Stimulated activated CD4-positive, alpha-beta T cell treated with anti-CD3 and anti-CD28 coated beads, TNF-alpha, amount 100 ng/mL, for 48 hours (primary cell): ENCODE data around the gene ZBED1.
"Not testable (repeated sequence)": the region's sequence is repeated elsewhere in the genome, so short reads cannot be mapped to it uniquely, and the experiment has no call there.

Experiments used
- DNase-seq, 3 donors: peaks; one replicate each; pipeline ENCODE4 v3.0.0-alpha.2; 2020; ENCODE audit warnings: low read depth in 3 of 3

The ZBED1 gene

DNA sequence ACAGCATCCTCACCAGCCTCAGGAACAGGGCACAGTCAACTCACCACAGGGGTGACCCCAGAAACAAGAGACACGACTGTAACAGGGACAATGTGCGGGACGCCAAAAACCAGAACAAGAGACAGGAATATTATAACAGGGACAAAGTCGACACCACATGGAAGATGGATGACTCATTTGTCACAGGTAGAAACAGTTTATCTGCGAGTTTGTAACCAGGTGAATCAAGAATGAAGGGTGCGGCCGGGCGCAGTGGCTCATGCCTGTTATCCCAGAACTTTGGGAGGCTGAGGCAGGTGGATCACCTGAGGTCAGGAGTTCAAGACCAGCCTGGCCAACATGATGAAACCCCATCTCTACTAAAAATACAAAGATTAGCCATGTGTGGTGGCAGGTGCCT lies 44.7 kb downstream of the ZBED1 start:
- DNase-seq, result not testable (repeated sequence)

DNA sequence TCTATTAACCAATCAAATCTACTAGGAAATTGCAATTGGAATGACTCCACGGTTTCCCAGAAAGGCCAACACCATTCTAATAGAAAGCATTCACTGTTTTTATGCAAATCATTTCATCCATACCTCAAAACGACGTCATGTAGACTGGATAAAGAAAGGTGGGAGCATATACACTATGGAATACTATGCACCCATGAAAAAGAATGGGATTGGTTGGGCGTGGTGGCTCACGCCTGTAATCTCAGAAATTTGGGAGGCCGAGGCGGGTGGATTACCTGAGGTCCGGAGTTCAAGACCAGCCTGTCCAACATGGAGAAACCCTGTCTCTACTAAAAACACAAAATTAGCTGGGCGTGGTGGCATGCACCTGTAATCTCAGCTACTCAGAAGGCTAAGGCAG lies 46.2 kb downstream of the ZBED1 start:
- not testable (repeated sequence) for DNase-seq

DNA sequence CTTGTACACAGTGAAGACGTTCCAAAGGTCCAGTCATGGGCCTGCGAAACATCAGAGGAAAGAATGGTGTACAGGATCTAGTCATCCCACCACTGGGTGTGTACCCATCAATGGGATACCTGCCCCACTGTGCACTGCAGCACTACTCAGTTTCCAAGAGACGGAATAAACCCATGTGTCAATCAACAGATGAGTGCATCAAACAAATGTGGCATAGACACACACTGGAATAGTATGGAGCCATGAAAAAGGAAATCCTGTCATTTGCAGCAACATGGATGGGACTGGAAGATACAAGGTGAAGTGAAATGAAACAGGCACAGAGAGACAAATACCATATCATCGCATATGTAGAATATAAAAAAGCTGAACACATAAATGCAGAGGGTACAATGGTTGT lies 48.0 kb downstream of the ZBED1 start:
- DNase-seq, result no peak

DNA sequence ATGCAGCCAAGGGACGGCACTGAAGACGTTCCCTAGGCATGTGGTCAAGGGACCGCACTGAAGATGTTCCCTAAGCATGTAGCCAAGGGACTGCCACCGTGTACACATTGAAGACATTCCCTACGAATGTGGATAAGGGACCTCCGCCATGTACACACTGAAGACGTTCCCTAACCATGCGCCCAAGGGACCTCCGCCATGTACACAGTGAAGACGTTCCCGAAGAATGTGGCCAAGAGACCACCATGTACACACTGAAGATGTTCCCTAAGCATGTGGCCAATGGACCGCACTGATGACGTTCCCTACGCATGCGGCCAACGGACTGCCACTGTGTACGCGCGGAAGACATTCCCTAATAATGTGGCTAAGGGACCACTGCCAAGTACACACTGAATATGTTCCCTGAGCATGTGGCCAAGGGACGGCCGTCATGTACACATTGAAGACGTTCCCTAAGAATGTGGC lies 48.4 kb downstream of the ZBED1 start:
- DNase-seq, result no peak

DNA sequence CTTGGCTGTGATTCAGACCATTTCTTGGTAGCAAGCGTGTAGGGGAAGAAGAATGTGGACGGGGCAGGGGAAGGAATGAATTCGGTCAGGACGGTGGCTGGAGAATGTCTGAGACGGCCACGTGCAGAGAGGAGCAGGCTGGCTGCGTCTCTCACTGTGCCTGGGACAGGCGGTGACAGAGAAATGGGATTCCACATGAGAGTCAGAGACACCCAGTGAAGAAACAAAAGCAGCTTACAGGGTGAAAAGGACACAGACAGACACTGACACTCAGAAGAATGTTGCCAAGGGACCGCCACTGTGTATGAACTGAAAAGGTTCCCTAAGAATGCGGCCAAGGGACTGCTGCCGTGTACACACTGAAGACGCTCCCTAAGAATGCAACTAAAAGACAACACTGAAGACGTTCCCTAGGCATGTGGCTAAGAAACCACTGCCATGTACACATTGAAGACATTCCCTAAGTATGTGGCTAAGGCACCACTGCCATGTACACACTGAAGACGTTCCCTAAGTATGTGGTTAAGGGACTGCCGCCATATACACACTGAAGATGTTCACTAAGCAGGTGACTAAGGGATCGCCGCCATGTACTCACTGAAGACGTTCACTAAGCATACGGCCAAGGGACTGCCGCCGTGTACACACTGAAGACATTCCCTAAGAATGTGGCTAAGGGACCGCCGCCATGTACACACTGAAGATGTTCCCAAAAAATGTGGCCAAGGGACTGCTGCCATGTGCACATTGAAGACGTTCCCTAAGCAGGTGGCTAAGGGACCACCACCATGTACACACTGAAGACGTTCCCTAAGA lies 49.1 kb downstream of the ZBED1 start:
- DNase-seq, result no peak

DNA sequence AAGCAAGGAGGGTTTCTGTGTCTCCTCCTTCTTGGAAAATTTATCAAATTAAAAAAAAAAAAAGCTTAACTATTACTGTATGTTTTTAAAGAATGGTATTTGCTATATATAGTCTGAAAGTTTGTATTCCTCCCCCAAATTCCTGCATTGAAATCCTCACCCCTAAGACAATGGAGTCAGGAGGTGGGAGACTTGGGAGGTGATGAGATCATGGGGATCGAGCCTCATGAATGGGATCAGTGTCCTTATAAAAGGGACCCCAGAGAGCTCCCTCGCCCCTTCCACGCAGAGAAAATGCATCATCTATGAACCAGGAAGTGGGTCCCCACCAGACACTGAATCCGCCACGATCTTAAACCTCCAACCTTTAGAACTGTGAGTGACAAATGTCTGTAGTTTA lies 50.1 kb downstream of the ZBED1 start:
- DNase-seq, result no peak

DNA sequence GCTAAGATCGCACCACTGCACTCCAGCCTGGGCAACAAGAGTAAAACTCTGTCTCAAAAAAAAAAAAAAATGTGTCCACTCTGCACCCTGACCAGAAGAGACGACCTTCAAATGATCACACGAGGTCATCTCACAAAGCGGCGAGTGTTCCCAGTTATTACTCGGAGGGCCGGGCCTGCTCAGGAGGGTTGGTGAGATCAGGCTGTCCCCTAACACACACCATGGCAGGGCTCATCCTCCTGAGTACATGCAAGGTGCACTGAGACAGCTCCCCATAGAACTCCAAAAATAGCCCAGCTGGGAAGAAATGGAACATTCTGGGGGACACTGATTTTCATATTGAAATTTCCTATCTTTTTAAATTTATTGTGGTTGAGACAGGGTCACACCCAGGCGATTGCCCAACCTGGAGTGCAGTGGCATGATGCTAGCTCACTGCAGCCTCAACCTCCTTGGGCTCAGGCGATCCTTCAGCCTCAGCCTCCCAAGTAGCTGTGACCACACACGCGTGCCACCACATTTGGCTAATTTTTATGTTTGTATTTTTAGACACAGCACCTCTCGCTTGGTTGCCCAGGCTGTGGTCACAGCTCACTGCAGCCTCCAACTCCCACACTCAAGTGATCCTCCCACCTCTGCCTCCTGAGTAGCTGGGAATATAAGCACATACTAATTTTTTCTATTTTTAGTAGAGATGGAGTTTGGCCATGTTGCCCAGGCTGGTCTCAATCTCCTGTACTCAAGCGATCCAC lies 51.5 kb downstream of the ZBED1 start:
- DNase-seq, result no peak

DNA sequence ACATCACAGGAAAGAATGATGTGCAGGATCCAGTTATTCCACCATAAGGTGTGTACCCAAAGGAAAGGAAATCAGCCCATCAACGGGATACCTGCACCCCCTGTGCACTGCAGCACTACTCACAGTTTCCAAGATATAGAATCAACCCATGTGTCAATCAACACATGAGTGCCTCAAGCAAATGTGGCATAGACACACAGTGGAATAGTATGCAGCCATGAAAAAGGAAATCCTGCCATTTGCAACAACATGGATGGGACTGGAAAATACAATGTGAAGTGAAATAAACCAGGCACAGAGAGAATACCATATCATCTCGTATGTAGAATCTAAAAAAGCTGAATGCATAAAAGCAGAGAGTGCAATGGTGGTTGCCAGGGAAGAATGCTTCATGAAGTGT lies 53.3 kb downstream of the ZBED1 start:
- no peak for DNase-seq

DNA sequence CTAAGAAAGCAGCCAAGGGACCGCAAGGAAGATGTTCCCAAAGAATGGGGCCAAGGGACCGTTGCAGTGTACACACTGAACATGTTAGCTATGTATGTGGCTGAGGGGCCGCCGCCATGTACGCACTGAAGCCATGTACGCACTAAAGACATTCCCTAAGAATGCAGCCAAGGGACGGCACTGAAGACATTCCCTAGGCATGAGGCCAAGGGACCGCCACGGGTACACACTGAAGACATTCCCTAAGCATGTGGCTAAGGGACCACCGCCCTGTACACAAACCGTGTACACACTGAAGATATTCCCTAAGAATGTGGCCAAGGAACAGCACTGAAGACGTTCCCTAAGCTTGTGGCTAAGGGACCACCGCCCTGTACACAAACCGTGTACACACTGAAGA lies 54.0 kb downstream of the ZBED1 start:
- DNase-seq, result no peak

DNA sequence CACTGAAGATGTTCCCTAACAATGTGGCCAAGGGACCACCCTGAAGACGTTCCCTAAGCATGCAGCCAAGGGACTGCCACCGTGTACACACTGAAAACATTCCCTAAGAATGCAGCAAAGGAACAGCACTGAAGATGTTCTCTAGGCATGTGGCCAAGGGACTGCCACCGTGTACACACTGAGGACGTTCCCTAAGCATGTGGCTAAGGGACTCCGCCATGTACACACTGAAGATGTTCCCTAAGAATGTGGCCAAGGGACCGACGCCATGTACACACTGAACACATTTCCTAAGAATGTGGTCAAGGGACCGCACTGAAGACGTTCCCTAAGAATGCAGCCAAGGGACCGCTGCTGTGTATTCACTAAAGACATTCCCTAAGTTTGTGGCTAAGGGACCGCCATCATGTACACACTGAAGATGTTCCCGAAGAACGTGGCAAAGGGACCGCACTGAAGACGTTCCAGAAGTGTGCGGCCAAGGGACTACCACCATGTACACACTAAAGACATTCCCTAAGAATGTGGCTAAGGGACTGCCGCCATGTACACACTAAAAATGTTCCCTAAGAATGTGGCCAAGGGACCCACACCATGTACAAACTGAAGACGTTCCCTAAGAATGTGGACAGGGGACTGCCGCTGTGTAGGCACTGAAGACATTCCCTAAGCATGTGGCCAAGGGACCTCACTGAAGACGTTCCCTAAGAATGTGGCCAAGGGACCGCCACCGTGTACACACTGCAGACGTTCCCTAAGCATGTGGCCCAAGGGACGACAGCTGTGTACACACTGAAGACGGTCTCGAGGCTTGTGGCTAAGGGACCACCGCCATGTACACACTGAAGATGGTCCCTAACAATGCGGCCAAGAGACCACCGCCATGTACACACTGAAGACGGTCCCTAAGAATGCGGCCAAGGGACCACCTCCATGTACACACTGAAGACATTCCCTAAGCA lies 54.8 kb downstream of the ZBED1 start:
- no peak for DNase-seq

DNA sequence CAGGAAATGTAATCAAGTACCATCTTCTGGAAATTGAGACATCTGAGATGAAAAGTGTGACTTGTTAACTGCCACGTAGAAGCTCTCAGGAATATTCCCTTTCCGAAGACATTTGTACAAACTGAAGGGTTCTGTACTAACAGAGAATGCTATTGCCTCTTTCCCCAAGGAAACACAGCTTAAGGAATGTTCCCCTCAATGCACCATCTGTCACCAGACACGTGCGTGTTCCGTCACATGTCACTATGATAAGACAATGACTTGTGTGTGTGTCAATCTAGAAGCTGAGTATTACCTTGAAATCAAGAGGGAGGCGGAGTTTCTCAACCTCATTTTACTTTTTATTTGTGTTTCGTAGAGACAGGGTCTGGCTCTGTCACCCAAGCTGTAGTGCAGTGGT lies 58.1 kb downstream of the ZBED1 start:
- no peak for DNase-seq

DNA sequence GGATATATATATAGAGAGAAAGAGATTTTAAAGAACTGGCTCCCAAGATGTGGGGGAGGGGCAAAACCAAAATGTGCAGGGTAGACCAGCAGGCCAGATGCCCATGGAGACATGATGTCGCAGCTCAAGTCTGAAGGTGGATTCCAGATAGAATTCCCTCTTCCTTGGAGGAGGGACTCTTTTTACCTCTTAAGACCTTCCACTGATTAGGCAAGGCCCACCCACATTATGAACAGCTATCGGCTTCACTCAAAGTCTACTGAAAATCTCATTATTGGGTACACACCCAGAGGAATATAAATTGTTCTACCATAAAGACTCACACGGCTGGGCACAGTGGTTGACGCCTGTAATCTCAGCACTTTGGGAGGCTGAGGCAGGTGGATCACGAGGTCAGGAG lies 59.3 kb downstream of the ZBED1 start:
- no peak for DNase-seq

DNA sequence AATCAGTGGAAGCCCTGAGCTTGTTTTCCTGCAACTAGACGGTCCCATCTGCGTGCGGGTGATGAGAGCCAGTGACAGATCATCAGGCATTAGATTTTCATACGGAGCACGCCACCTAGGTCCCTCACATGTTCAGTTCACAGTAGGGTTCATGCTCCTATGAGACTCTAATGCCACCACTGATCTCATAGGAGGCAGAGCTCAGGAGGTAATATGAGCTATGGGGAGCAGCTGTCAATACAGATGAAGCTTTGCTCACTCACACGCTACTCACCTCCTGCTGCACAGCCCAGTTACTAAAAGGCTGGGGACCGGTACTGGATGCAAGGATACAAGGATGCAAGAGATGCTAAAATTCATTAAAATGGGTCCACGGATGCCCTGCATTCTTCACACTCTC lies 61.2 kb downstream of the ZBED1 start:
- DNase-seq, result no peak
